HuH-7.5 (cell line): Measurements from ENCODE around the gene ATP11A.

Experiments
- DNase-seq: peaks from one replicate; pipeline ENCODE4 v3.0.0; 2011; ENCODE audit warnings: low spot score

ATP11A gene

DNA sequence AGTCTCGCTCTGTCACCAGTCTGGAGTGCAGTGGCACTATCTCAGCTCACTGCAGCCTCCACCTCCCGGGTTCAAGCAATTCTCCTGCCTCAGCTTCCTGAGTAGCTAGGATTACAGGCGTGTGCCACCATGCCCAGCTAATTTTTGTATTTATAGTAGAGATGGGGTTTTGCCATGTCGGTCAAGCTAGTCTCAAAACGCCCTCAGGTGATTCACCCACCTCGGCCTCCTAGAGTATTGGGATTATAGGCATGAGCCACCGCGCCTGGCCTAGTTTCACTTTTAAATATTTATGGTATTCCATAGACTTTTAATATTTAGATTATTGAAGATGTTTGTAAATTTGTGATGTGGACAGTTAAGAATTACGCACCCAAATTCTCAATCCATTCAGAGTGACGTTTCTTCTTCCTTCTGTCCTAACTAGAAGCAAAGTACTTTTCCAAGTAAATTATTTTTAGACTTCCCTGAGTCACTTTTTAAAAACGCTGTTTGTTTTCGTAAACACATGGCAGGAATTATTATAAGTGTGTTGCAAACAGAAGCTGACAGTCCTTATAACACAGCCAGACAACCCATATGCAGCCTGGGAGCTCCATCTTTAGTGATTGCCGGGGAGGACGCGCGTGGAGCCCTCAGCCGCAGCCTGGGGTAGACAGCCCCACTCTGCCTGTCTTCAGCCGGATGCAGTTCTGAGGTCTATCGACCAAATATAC is 131.7 kb downstream of the ATP11A start:
- no peak for DNase-seq

DNA sequence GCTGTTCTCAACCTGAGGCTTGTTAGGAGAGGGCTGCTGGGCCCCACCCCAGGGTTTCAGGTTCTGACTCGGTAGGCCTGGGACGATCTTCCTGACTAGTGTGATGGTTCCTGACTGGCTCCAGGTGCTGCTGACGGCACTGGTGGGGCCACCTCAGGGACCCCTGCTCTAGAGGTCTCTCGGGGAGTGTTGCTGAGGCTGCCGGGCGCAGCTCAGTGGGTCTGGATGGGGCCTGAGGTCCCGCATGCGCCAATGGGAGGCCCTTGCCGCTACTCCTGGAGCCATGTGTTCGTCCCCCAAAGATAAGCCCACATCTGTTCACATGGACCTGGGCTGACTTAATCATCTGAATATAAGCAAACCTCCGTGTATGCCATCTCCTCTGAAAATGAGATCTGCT is 133.0 kb downstream of the ATP11A start:
- no peak for DNase-seq

DNA sequence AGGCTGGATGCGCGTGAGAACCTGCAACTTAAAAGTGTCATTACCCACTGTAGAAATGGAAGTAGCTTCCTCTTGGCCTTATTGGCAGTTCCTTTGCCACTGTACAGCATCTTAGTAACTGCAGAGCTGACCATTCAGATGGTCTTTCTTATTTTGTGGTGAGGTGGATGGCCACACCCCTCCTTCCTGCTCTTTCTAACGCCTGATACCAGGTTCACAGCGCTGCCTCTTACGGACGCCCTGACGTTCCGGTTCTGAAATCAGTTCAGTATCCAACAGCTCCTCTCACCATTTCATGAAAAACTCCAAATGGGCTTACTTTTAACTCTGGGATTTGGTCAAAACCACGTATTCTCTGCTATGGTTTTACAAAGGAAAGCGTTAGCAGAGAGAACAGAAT is 134.6 kb downstream of the ATP11A start:
- DNase-seq: no peak

DNA sequence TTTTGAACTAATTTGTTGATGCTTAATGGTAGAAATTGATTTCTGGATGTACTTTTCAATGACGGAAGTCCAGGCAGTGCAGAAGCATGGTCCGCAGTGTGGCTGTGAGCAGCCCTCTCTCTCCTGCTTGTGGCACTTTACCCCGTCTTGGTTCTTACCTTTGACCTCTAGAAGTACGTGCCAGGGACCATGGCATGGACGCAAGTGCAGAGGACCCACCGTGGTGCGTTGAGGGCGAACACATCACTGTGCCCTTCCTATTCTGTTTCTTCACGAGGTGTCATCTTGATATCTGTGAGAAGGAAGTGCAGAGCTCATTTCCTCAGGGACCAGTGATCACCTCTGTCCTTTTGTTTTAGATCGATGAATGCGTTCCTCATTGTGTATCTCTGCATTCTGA is 135.2 kb downstream of the ATP11A start:
- no peak for DNase-seq

DNA sequence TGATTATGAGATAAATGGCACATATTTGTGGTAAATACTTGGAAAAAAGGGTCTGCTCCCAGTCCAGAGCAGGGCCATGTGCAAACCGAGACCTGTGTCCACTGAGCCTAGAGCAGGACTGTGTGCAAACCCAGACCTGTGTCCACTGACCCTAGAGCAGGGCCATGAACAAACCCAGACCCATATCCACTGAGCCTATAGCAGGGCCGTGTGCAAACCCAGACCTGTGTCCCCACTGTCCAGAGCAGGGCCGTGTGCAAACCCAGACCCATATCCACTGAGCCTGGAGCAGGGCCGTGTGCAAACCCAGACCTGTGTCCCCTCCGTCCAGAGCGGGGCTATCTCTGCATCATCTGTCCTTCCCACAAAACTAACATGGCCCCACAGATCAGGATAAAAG is 136.0 kb downstream of the ATP11A start:
- no peak for DNase-seq

DNA sequence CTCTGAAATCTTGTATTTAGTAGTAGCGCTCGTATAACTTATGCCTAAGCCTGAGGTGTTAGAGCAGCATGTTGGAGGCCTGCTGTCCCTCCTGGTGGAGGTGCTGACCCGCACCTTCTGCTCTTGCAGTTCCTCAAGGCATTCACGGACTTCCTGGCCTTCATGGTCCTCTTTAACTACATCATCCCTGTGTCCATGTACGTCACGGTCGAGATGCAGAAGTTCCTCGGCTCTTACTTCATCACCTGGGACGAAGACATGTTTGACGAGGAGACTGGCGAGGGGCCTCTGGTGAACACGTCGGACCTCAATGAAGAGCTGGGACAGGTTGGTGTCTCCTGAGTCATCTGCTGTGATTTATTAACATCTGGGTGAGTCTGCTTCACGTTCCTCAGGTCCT is 136.7 kb downstream of the ATP11A start:
- no peak for DNase-seq

DNA sequence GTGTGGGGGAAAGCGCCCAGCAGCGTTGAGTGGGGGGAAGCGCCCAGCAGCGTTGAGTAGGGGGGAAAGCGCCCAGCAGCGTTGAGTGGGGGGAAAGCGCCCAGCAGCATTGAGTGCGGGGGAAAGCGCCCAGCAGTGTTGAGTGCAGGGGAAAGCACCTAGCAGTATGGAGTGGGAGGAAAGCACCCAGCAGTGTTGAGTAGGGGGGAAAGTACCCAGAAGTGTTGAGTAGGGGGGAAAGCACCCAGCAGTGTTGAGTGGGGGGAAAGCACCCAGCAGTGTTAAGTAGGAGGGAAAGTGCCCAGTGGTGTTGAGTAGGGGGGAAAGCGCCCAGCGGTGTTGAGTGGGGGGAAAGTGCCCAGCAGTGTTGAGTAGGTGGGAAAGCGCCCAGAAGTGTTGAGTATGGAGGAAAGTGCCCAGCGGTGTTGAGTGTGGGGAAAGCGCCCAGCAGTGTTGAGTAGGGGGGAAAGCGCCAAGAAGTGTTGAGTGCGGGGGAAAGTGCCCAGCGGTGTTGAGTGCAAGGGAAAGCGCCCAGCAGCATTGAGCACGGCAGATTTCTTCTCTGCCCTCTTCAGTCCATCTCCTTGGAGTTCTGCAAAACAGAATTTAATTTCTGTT is 138.4 kb downstream of the ATP11A start:
- no peak for DNase-seq

DNA sequence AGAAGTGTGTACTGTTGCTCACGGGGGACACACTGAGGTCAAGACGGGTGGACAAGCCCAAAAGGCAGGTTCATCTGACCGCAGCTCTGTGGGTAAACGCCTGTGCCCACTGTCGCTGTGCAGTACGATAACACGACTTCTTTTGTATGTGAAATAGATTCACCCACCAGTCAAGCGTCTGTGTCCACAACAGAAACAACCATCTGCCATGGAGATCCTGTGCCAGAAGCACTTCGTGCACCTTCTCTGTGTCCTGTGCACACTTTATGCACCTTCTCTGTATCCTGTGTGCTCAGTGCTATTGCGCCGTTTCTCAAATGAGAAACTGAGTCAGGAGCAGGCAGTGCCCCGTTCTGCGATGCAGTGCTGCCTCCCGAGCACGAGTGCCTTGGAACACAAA is 138.9 kb downstream of the ATP11A start:
- no peak for DNase-seq

DNA sequence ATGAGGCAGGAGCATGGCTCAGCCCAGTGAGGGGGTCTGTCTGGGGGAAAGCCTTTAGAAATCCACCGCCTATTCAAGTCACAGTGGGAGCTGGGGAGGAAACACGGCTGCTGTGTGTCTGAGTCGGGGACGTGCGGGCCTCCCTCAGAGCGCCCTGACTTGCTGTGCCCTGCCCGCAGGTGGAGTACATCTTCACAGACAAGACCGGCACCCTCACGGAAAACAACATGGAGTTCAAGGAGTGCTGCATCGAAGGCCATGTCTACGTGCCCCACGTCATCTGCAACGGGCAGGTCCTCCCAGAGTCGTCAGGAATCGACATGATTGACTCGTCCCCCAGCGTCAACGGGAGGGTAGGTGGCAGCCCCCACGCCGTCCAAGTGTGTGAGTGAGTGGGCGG is 141.4 kb downstream of the ATP11A start:
- DNase-seq: no peak

DNA sequence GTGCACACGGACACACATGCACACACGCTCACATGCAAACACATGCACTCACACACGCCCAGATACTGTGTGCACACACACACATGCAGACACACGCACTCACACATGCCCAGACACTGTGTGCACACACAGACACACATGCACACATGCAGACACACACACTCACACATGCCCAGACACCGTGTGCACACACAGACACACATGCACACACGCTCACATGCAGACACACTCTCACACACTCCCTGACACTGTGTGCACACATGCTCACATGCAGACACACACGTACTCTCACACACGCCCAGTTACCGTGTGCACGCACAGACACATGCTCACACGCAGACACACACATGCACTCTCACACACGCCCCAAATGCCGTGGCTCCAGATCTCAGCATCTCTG is 142.0 kb downstream of the ATP11A start:
- no peak for DNase-seq

DNA sequence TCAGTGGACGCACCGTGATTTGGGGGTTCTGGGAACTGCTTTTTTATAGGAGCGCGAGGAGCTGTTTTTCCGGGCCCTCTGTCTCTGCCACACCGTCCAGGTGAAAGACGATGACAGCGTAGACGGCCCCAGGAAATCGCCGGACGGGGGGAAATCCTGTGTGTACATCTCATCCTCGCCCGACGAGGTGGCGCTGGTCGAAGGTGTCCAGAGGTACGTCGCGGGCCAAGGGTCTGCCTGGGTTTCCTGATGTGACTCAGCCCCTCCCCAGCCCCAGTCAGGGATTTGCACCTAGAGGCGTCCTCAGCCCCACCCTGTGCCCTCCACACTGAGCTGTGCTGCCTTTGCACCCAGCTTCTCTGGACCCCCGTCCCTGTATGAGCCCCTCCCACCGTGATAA is 143.0 kb downstream of the ATP11A start:
- DNase-seq: no peak

DNA sequence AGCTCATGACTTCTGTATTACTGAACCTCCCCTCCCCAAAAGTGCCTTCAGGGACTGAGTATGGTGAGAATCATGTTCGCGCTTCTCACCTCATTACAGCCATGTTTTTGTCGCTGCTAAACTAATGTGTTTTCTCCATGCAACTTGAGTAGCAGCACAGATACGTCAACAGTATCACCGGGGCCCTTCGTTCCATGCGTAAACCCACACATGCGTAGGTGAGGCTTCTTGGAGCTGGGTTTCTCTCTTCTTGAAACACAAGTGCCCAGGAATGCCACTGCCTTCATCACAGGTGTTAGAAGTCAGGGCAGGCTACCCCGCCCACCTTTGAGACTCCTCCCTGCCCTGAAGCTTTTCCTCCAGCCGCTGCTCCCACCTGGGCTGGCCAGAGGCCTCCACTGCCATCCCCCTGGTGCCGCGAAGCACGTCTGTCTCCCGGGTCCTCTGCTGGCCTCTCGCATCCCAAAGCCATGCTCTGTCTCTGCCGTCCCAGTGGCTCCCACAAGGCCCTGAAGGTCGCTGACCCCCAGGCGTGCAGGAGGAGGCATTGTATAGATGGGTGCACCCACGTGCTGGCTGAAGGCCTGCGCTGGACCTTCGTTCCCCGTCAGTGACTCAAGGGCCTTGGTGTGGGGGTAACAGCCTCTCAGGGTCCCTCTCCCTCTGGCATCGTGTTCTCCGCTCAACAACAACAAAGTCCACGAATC is 143.9 kb downstream of the ATP11A start:
- DNase-seq: no peak

DNA sequence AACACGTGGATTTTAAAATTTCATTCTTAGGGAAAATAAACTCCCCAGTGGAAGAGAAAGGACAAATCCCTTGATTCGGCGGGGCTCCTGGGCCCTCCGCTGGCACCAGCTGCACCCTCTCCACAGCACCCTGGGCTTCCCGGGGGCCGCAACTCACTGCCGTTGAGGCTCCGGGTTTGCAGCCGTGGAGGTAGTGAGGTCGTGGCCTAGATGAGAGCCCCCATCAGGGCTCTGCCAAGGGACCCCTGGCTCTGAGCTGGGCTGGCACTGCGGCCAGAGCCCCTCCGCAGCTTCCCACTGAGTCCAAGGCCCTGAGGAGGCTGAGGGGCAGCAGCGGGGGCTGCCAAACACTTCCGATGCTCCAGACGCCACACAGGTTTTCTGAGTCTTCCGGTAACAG is 145.5 kb downstream of the ATP11A start:
- no peak for DNase-seq

DNA sequence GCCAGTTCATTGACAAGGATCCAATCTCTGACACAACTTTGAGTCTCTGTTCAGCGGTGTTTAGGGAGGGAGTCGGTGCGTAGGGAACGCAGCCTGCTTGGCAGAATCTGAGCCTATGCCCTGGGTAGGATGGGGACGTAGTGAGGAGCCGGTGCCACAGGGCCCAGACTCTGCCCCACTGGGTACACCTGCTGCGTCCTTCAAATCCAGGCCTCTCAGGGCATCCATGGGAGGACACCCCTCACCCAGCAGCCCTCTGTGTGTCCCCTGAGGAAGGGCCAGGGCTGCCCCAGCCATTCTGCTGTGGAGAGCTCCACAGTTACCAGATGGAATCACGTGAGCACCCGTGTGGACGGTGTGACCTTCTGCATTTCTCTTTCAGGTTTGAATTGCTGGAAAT is 146.0 kb downstream of the ATP11A start:
- DNase-seq: no peak

DNA sequence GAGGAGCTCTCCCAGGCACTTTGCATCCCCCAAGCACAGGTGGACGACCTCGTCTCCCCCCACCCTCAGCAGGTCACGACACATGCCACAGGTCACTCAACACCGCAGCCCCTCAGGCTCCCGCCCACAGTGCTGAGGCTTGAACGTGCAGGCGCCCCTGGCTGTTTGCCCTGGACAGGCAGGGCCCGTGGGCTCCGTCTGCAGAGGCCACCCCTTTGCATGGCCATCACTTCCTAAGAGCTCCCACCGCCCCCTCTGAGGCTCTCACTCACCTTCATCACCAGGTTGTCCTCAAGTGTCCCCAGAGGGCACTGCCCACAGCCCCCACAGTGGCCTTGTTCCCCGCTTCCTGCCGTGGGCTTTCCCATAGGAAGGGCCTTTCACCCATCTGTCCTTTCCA is 147.1 kb downstream of the ATP11A start:
- no peak for DNase-seq

DNA sequence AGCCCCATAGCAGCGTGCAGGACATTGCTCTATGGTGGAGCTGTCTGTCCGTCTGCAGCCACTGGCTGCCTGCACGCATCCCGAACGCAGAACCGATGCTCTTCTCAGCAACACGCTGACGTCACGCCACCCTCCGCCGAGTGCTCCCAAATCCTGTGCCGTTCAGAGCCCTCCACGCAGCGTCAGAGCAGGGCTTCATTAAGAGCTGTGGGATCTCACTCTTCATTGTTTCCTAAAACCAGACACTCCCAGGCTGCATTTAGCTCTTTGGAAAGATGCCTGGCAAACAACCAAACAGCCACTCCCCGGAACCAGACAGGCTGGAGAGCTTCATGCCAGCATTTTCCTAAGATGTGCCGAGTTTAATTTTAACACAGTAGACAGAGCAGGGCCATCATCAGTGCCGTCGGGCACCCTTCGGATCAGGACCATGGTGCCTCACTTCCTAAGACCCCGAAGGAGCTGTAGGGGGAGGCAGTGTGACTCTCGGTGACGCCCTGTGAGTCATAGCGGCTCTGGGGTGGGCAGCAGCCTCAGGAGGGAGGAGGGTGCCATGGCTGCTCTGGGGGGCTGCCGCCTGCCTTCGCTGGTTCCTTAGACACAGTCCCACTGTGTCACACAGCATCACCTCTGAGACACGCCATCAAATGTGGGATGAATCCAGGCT is 147.7 kb downstream of the ATP11A start:
- no peak for DNase-seq

DNA sequence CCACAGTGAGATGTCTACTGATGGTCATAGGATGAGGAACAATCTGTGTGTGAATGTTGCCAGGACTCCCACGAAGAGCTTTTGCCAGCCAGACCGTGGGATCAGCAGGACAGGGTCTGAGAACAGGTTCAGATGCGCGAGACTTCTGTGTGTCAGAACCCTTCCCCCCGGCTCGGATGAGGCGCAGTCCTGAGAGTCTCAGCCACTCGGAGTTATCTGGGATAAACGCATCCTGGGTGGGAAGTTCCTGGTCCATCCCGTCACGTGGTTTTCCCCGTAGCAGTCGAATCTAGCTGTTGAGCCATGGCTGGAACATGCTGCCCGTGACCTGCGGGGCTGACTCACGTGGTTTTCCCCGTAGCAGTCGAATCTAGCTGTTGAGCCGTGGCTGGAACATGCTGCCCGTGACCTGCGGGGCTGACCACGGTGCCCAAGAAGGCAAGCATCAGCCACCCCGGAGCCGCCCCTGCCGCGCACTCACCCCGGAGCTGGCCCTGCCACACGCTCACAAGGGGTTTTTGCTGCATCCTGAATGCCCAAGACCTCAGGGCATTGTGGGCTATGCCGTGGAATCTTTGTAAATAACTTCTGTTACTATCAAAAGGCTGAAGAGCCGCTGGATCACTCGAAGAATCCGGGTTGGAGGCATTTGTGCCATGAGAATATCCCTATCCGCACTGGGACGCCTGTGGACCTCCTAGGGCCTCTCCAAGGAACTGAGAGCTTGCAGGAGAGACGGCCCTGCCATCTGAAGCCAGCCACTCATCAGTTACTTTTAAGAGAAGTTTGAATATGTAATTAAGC is 148.4 kb downstream of the ATP11A start:
- DNase-seq: no peak

DNA sequence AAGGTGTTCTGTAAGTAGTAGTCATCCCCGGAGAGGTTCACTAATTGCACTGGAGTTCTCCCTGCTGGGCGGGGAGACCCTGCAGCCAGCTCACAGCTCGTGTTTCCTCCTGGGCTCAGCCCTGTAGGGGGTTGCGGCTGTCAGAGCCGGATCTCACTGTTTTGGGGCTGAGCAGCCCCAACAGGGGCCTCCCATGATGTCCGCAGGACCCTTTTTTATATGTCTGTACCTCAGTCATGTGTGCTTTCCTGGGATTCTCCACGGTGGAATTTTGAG is 148.9 kb downstream of the ATP11A start:
- DNase-seq: no peak

DNA sequence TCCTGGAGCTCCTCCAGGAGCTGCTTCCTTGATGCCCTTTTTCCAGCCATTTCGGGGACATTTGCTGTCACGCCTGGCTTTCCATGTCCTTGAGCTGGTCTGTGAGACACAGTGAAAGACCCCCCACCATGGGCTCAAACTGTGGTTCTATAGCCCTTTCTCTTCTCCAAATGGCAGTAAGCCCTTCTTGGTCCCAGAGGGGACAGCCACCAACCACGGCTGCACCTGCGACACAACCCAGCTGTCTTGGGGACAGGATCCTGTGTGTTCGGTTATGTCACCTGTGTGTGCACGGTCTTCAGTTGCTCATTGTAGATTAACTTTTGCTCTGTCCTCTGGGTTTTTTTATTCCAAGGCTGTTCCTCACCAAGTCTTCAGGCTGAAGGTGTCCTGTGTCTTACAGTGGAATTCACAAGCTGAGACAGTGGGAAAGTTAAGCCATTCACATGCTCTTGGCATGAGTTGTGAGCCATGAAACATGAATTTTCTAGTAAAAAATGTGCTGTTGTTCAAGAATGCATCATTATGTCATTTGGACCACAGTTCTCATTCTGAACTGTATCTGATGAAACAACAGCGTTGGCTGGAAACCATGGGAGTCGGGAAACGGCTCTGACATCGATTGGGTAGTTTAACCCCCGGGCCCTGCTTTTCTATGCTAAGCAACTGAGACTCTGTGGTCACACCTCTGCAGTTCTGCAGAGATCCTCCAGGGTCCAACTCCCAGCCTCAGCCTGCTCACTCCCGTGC is 149.7 kb downstream of the ATP11A start:
- no peak for DNase-seq

DNA sequence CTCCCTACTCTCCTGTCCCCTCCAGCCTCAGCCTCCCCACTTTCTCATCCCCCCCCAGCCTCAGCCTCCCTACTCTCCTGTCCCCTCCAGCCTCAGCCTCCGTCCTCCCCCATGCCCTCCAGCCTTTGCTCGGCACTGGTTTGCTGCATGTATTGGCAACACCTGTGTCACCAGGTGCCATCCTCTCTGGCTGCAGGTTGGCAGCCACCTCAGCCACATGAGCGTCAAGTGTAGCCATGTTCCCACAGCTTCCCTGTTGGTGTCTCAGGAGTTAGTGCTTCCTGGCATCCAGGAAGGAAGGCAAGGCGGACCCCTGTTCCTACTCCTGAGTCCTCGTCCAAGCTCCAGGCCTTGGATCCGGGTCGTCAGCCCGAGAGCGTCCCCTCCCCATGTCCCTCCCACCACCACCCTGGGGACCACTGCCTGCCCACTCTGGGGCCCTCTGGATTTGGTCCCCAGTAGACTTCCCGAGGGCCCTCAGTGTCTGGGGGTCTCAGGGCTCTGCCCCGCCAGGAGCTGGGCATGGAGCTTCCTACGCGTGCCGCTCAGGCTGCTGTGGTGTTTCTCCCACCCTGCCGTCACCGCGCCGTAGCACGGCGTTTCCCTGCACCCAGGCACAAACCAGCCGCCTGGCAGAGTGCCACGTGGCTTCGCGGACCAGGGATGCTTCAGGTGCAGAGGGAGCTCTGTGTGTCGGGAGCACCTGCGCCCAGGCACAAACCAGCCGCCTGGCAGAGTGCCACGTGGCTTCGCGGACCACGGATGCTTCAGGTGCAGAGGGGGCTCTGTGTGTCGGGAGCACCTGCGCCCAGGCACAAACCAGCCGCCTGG is 150.8 kb downstream of the ATP11A start:
- DNase-seq: no peak
